ENCODE results near the gene NEO1.

Gene NEO1

DNA sequence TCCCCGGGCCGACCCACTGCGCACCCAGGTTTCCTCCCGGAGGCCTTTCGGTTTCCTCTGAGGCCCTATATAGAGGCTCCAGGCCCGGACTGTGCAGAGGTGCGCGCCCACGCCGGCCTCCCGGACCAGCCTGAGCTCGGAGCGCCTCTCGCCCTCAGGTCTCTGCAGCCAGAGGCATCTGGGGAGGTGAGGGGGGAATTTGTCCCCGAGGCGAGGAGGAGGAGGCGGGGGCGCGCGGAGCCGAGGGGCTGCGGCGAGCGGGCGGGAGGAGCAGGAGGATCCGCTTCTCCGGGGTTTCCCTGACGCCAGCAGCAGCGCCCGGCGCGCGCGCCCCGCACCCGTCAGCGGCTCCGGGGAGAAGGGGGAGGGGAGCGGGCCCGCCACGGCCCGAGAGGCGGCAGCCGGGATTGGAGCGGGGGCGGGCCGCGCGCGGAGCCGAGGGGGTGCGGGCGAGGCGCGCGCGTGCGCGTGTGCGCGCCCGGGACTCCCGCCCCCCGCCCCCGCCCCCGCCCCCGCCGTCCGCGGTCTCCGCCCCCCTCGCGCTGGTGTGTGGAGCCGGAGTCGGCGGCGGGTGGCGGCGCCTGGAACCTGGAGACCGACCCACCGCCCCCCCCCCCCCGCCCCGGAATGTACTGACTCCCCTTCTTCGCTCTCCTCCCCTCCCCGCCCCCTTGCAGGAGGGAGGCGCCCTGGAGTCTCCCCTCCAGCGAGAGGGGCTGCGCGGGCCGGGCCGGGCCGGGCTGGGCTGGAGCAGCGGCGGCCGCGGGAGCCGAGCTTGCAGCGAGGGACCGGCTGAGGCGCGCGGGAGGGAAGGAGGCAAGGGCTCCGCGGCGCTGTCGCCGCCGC, at the start of gene NEO1:
TSS of gene NEO1 (plus strand) at position 657 of the 846 bp plus-strand sequence. CDS start 213 bp downstream, outside the sequence.
- peak; percentile 52 for DNase-seq (ENCODE audit: low read depth, low spot score)

DNA sequence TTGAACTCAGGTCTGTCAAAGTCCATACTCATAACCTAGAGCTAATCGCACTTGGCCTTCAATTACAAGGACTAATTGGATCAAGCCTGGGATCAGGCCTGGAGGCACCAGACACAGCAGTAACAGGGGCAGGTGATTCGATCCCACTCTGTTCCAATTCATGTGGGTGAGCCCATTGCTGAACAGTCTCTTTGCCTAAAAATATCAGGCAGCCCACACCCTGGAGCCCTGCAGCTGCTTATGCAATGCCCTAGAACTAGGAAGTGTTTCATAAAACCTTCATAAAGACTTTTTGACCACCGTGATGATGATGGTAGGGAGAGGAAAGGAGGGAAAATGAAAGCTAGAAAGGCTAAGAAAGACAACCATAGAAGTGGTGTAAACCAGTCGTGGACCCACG, 47.8 kb upstream of the NEO1 start:
- no peak for DNase-seq (ENCODE audit: low read depth, low spot score)

DNA sequence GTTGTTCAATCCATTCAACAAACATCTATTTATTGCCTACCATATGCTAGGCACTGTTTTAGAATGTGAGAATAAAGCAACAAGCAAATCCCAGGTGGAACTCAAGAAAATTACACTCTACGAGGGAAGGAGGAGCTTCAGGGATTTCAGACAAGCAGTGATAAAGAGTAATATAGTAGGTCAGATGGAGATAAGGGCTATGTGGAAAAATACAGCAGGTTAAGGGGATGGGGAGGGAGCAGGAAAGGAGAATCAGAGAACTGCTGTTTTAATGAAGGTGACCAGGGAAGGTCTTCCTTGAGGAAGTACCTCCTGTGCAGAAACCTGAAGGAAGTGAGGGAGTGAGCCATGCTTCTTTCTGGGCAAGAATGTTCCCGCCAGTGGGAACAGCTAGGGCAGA, 47.2 kb upstream of the NEO1 start:
- DNase-seq (ENCODE audit: low read depth, low spot score): no peak

- no peak for DNase-seq (ENCODE audit: low read depth, low spot score)
Measured at GRCh38 chr15:73005446-73005845, 46.8 kb upstream of the NEO1 start.

- no peak for DNase-seq (ENCODE audit: low read depth, low spot score)
Measured at GRCh38 chr15:73006523-73006922, 45.7 kb upstream of the NEO1 start.

GRCh38 chr15:73009066-73010056, 42.9 kb upstream of the NEO1 start:
- DNase-seq (ENCODE audit: low read depth, low spot score): no peak

- no peak for DNase-seq (ENCODE audit: low read depth, low spot score)
Measured at GRCh38 chr15:73010154-73011152, 41.8 kb upstream of the NEO1 start.

GRCh38 chr15:73014904-73015303, 37.4 kb upstream of the NEO1 start:
- DNase-seq (ENCODE audit: low read depth, low spot score): no peak

GRCh38 chr15:73015493-73015892, 36.8 kb upstream of the NEO1 start:
- no peak for DNase-seq (ENCODE audit: low read depth, low spot score)

DNA sequence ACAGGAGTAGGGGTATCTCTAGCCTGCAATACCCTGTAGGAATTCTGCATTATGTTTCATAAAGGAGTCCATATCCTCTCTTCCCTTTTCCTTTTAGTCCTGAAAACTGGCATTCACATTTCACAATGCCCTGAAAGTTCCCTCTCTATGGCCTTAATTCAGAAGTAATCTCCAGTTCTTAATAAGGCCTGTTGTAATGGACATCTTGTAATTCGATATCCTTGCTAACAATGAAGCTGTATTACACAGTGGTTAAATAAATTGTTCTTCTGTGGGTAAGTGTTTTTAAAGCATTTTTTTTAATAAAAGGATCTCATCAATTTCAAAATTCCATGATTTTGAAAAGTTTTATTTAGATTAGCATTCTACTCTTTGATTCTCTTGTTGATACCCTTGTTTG, 34.3 kb upstream of the NEO1 start:
- DNase-seq (ENCODE audit: low read depth, low spot score): no peak

DNA sequence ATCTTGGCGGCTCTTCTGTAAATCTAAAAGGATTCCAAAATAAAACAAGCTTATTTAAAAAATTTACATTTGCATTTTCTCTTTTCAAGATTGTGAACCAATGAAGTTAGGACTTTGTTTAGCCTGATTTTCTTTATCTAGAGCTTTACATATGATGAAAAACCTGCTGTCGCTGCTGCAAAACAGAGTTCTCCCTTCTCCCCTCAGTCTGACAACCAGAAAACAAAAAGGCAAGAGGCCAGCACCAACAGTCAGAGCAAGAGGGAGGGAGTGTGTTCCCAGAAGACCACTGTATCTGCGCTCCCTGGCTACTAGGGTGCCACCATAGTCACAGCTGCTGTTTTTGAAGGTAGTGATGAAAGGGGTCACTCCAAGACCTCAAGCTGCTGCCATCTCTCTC, 33.1 kb upstream of the NEO1 start:
- DNase-seq (ENCODE audit: low read depth, low spot score): no peak

DNA sequence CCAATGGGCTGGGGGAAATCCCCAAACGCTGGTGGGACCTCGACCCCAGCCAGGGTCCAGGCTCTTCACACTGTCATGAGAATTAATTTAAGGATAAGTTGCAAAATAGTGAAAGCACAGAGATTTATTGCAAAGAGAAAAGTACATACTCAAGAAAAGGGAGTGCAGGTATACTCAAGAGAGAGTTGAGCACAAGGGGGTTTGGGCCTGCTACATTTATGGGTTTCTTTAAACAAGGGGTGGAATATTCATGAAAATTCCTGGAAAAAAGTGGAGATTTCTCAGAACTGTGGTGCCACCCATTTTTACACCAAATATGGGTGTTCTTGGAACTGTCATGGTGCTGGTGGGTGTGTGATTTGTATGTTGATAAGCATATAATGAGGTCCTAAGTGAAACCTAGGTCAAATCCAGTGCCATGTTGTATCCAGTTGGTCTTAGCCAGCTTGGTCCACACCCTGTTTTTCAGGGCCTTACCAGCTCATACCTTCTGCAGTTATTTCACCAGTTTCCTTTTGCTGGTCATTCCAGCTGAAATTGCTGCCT, 32.6 kb upstream of the NEO1 start:
- no peak for DNase-seq (ENCODE audit: low read depth, low spot score)

DNA sequence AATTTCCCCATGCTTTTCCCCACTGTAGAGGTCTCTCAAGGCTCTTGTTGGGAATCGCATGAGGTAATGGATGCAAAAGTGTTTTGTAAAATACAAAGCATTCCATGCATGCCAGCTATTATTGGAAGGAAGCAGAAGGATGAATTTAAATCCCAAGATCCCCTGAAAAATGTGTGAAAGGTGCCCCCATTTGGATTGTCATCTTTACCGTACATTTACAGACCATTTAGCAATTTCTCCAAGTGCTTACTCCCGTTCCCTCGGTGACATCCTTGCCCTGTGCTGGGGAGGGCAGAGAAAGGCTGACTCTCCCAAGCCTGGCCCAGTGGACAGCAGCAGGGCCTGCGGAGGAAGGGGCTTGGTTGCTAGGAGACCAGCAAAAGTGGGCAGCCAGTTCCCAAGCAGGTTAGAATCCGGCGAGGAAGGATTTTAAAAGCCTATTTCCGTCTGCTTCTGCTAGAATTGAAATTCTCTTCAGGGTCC, 31.1 kb upstream of the NEO1 start:
- DNase-seq (ENCODE audit: low read depth, low spot score): peak; percentile 30

GRCh38 chr15:73022161-73022560, 30.1 kb upstream of the NEO1 start:
- no peak for DNase-seq (ENCODE audit: low read depth, low spot score)

DNA sequence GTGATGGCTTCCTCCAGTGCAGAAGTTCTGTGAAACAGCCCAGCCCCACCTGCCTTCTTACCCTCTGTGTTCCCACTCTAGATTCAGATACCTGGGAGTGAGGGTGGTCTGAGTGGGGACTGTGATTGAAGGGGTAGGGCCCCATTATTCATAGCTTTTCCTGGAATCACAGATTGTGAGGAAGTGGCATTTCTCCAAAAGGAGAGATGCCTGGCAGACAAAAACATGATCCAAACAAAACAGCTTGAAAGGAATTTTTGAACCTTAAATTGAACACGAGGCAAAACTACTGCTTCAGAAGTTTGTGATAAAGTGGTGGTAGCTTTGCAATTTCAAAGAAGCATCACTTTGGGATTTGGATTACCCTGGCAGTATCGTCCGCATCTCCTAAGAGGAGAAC, 29.2 kb upstream of the NEO1 start:
- DNase-seq (ENCODE audit: low read depth, low spot score): no peak

- no peak for DNase-seq (ENCODE audit: low read depth, low spot score)
Measured at GRCh38 chr15:73024168-73024567, 28.1 kb upstream of the NEO1 start.

GRCh38 chr15:73026511-73027054, 25.7 kb upstream of the NEO1 start:
- no peak for DNase-seq (ENCODE audit: low read depth, low spot score)

DNA sequence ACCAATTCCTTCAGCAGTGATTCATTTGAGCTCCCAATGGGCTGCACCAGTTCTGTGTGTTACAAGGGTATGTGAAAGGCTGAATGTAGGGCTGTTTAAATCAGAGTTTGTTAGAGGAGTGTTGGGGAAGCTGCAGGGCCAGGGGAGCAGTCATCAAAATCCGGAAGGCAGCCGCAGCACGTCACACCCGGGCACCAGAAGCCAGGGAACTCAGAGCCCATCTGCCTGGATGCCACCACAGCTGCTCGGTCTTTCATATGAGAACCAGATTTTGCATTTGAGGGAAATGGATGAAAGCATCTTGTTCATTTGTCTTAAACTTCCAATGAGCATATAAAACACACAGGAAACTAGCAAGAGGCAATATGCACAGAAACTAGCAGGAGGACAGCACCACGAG, 24.2 kb upstream of the NEO1 start:
- DNase-seq (ENCODE audit: low read depth, low spot score): no peak

DNA sequence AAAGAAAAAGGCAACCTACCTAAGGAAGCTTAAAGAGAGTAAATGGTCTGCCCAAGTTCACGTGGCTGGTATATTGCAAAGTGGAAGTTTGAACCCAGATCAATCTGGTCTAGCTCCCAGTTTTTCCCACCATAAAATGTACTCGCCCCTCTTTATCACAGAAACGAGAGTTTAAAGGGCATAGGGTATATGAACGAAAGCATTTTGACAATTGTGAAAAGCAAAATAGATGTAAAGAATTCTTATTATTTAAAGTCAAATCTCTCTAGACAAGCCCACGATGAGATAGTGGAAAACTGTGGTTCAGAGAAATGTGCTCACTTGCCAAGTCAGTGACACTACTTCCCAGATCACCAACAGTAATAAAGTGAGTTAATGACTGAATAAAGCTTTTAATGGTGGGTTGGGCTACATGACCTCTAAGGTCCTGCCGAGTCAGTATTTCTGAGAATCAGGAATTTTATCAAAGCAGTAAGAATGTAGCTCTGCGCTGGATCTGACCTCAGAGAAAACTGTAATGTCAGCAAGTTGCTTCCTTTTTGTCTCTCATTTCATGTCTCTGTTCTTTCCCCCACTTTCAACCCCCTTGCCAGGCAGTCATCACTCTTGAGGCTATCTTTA, 23.3 kb upstream of the NEO1 start:
- no peak for DNase-seq (ENCODE audit: low read depth, low spot score)

DNA sequence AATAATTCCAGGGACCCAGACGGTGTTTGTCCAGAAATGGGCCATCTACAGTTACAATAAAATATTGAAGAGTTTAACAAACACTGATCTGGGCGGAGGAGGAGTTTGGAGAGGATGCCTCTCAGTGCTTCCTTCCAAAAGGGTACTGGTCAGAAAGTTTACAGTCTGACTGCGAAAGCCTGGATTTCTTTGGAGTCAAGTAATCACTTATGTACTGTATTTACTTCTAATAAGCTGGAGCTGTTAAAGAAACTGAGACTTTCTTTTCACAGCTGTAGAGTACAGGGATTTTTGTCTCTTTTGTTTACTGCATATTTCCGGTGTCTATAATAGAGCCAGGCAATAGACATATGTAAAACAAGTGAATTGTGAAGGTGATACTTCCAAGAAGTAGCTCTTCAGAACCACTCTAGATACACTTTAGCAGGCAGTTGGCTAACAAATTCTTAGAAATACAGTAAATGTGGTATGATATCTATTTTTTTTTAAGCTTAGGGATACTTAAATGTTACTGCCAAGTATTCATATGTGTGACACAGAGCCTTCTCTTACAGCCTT, 22.1 kb upstream of the NEO1 start:
- no peak for DNase-seq (ENCODE audit: low read depth, low spot score)

Data from iPS DF 19.7 (cell line).